RWPE1 (cell line): ENCODE results near the gene SEMA7A.

Experiments used
- CTCF ChIA-PET: fragments of 350-600 bp; sonication (Branson Sonifier 250); formaldehyde crosslinking; extraction: SDS; loops from one replicate; lab custom pipeline; 2021; lab: Yijun Ruan, JAX
- POLR2A ChIA-PET: fragments of 400-600 bp; formaldehyde crosslinking; extraction: SDS; loops from one replicate; lab custom pipeline; 2020; ENCODE audit warnings: antibody characterized with exemption; ENCODE audit not compliant: low non-redundant PET; lab: Yijun Ruan, JAX
- DNase-seq: peaks from one replicate; pipeline ENCODE4 v3.0.0; 2012; ENCODE audit warnings: low spot score
- H3K27ac ChIP-seq: fragments of 450-650 bp; 2 replicates; pipeline ENCODE4 v1.5.1; 2017
- CTCF ChIP-seq: fragments of 450-650 bp; conservative IDR thresholded peaks from 2 replicates; pipeline ENCODE4 v1.5.1; 2017; ENCODE audit warnings: low read depth, mild to moderate bottlenecking

The SEMA7A gene

GRCh38 chr15:74444106-74445062 is 10.6 kb upstream of the SEMA7A start:
- no peak for DNase-seq
- ChIA-PET CTCF (interaction anchor here (0.6 to 4.8 kb wide), 4 partner anchors 10 to 187 kb away, joined by 3 to 20 read pairs (median 4); no protein-coding TSS in a partner anchor), POLR2A (no interaction called here)
- no peak for TF ChIP-seq CTCF
- H3K27ac ChIP-seq: no peak overlapping the region

- CTCF ChIA-PET: interaction anchor here (0.6 to 4.8 kb wide), 6 partner anchors 9 to 588 kb away, joined by 3 to 20 read pairs (median 3); no protein-coding TSS in a partner anchor
- no peak for DNase-seq
- H3K27ac ChIP-seq: no peak overlapping the region
- POLR2A ChIA-PET: no interaction called here
- TF ChIP-seq CTCF: no peak
Observed at GRCh38 chr15:74443100-74443909, 9.5 kb upstream of the SEMA7A start.

GRCh38 chr15:74442604-74443003 is 8.8 kb upstream of the SEMA7A start:
- no peak for DNase-seq
- no peak overlapping the region for H3K27ac ChIP-seq
- no peak for TF ChIP-seq CTCF

GRCh38 chr15:74442063-74442462 is 8.3 kb upstream of the SEMA7A start:
- no peak for TF ChIP-seq CTCF
- H3K27ac ChIP-seq: no peak overlapping the region
- ChIA-PET CTCF (interaction anchor here (0.6 to 4.8 kb wide), 2 partner anchors 60 to 101 kb away, joined by 5 to 20 read pairs; no protein-coding TSS in a partner anchor), POLR2A (no interaction called here)
- no peak for DNase-seq

More at GRCh38 chr15:74442604-74443003, 8.8 kb upstream of the SEMA7A start:
- POLR2A ChIA-PET: no interaction called here
- CTCF ChIA-PET: interaction anchor here (0.6 to 4.8 kb wide), 3 partner anchors 60 to 589 kb away, joined by 3 to 20 read pairs (median 3); no protein-coding TSS in a partner anchor

- DNase-seq: no peak
- ChIA-PET POLR2A (no interaction called here), CTCF (interaction anchor here (0.6 to 4.8 kb wide), 3 partner anchors 59 to 102 kb away, joined by 3 to 20 read pairs (median 5); no protein-coding TSS in a partner anchor)
- TF ChIP-seq CTCF: no peak
- no peak overlapping the region for H3K27ac ChIP-seq
Observed at GRCh38 chr15:74441248-74441941, 7.6 kb upstream of the SEMA7A start.
